ENCODE results near the gene FOXG1.

FOXG1 gene

GRCh38 chr14:28772613-28773012 lies 6.0 kb downstream of the FOXG1 start:
- H4K5ac ChIP-seq (ENCODE audit: low read length), result no peak overlapping the region
- no peak overlapping the region for H2AK5ac ChIP-seq (ENCODE audit: low read length)
- no CpG with 5 or more reads among the region's 3 CpGs for WGBS (ENCODE audit: extremely low coverage, insufficient coverage, low lambda C conversion rate)
- no peak overlapping the region for H3K27ac ChIP-seq (ENCODE audit: low read depth, low read length)
- H3K79me1 ChIP-seq (ENCODE audit: low read length), result no peaks in the 10 kb centered on the region
- H3K27me3 ChIP-seq (ENCODE audit: insufficient read depth, low read length, poor library complexity), result peaks cover 45% of the 10 kb centered on the region
- H3K23ac ChIP-seq (ENCODE audit: low read length), result no peak overlapping the region
- peak; percentile 21 for DNase-seq
- no peak overlapping the region for H2BK15ac ChIP-seq (replicated peaks; ENCODE audit: low read depth)
- H4K8ac ChIP-seq (ENCODE audit: low read depth, low read length), result no peak overlapping the region
- no peak overlapping the region for H2BK120ac ChIP-seq (ENCODE audit: low read depth, low read length)
- no peaks in the 10 kb centered on the region for H3K4me1 ChIP-seq (ENCODE audit: control insufficient read depth, low read depth, low read length)
- no peak overlapping the region for H2BK5ac ChIP-seq (ENCODE audit: low read length)
- H3K36me3 ChIP-seq (ENCODE audit: control insufficient read depth, insufficient read depth, low read length), result no peaks in the 10 kb centered on the region
- no peak overlapping the region for H3K4me3 ChIP-seq (ENCODE audit: low read length)
- no peak overlapping the region for H3K9ac ChIP-seq (ENCODE audit: low read length)
- no peak overlapping the region for H3K4me2 ChIP-seq (ENCODE audit: low read length)
- H3K56ac ChIP-seq (ENCODE audit: low read length), result no peak overlapping the region
- H3K18ac ChIP-seq (ENCODE audit: low read length), result no peak overlapping the region
- no peak overlapping the region for H3K4ac ChIP-seq (ENCODE audit: low read depth, low read length)
- no peaks in the 10 kb centered on the region for H3K79me2 ChIP-seq (ENCODE audit: control insufficient read depth, insufficient read depth, low read length)

DNA sequence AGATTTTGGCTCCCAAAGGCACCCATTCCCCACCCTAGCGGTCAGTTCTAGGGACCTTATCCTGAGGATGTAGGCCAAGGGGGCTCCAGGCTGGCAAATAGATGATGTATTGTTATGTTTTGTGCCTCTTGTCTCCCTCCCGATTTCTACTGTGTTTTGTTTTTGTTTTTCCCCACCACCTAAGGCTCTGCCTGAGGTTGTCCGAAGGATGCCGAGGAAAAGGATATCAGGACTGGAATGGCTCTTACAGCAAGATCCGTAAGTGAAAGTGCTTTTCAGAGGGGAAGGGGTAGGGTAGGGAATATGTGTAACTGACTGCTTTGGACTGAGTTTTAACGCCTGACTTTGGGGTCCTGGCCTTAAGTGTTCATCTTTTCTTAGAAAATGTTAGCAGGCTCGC lies 6.6 kb downstream of the FOXG1 start:
- Histone ChIP-seq H3K79me2 (ENCODE audit: control insufficient read depth, insufficient read depth, low read length) (no peaks in the 10 kb centered on the region), H3K23ac (ENCODE audit: low read length) (no peak overlapping the region), H3K4ac (ENCODE audit: low read depth, low read length) (no peak overlapping the region), H3K27ac (ENCODE audit: low read depth, low read length) (no peak overlapping the region), H2AK5ac (ENCODE audit: low read length) (no peak overlapping the region), H4K5ac (ENCODE audit: low read length) (no peak overlapping the region), H3K9ac (ENCODE audit: low read length) (no peak overlapping the region), H3K56ac (ENCODE audit: low read length) (no peak overlapping the region), H4K8ac (ENCODE audit: low read depth, low read length) (no peak overlapping the region), H3K27me3 (ENCODE audit: insufficient read depth, low read length, poor library complexity) (peaks cover 51% of the 10 kb centered on the region), H3K4me1 (ENCODE audit: control insufficient read depth, low read depth, low read length) (no peaks in the 10 kb centered on the region), H3K4me3 (ENCODE audit: low read length) (no peak overlapping the region), H3K4me2 (ENCODE audit: low read length) (no peak overlapping the region), H2BK5ac (ENCODE audit: low read length) (no peak overlapping the region), H3K18ac (ENCODE audit: low read length) (no peak overlapping the region), H2BK120ac (ENCODE audit: low read depth, low read length) (no peak overlapping the region), H3K79me1 (ENCODE audit: low read length) (no peaks in the 10 kb centered on the region), H3K36me3 (ENCODE audit: control insufficient read depth, insufficient read depth, low read length) (no peaks in the 10 kb centered on the region), H2BK15ac (replicated peaks; ENCODE audit: low read depth) (no peak overlapping the region)
- peak; percentile 18 for DNase-seq
- WGBS (ENCODE audit: extremely low coverage, insufficient coverage, low lambda C conversion rate), result no CpG with 5 or more reads among the region's 7 CpGs

DNA sequence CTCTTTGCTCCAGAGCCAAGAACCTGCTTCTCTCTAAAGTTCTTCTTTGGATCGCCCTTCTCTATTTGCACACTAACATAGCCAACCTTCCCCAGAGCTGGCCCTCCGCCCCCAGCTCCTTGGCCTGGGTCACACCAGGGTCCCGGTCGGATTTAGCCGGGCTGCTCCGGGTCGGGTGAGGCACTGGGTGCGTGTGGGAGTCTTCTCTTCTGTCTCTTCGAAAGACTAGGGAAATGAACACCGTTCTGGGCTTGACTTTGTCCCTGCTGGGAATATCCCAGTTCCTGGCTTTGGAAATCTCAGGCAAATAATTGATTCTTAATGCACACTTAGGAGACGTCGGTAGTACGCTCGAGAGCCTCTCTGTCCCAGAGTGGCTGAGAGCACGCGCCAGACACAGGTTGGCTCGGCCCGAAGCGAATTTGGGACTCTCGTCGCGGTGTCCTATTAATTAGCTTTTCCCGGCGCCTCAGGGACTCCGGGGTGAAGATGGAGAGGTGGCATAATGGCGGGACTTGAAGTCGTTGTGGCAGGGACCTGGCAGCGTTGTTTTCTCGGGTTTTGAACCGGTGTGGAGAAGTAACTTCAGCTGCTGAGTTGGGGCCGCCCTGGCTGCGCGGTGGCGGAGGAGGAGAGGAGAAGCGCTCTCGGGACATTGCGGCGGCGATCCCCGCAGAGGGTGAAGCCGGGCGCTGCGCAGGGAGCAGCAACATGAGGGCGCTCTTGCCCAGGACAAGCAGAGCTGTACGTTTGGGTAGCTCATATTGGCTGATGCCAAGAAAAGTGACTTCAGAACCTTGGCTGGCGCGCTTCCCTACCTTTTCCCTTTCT lies 7.5 kb downstream of the FOXG1 start:
- Histone ChIP-seq H3K56ac (ENCODE audit: low read length) (no peak overlapping the region), H3K4me1 (ENCODE audit: control insufficient read depth, low read depth, low read length) (no peaks in the 10 kb centered on the region), H3K79me1 (ENCODE audit: low read length) (no peaks in the 10 kb centered on the region), H4K8ac (ENCODE audit: low read depth, low read length) (no peak overlapping the region), H3K27ac (ENCODE audit: low read depth, low read length) (no peak overlapping the region), H2BK15ac (replicated peaks; ENCODE audit: low read depth) (no peak overlapping the region), H3K4me3 (ENCODE audit: low read length) (no peak overlapping the region), H4K5ac (ENCODE audit: low read length) (no peak overlapping the region), H3K79me2 (ENCODE audit: control insufficient read depth, insufficient read depth, low read length) (no peaks in the 10 kb centered on the region), H3K4me2 (ENCODE audit: low read length) (peak overlapping the region; percentile 49), H2BK5ac (ENCODE audit: low read length) (no peak overlapping the region), H3K4ac (ENCODE audit: low read depth, low read length) (no peak overlapping the region), H2BK120ac (ENCODE audit: low read depth, low read length) (no peak overlapping the region), H3K27me3 (ENCODE audit: insufficient read depth, low read length, poor library complexity) (peaks cover 46% of the 10 kb centered on the region), H3K18ac (ENCODE audit: low read length) (no peak overlapping the region), H3K36me3 (ENCODE audit: control insufficient read depth, insufficient read depth, low read length) (no peaks in the 10 kb centered on the region), H3K23ac (ENCODE audit: low read length) (no peak overlapping the region), H3K9ac (ENCODE audit: low read length) (no peak overlapping the region), H2AK5ac (ENCODE audit: low read length) (no peak overlapping the region)
- DNase-seq, result peak; percentile 87
- no CpG with 5 or more reads among the region's 47 CpGs for WGBS (ENCODE audit: extremely low coverage, insufficient coverage, low lambda C conversion rate)

GRCh38 chr14:28774764-28775735 lies 8.5 kb downstream of the FOXG1 start:
- Histone ChIP-seq H2BK5ac (ENCODE audit: low read length) (no peak overlapping the region), H3K4me2 (ENCODE audit: low read length) (no peak overlapping the region), H3K4ac (ENCODE audit: low read depth, low read length) (no peak overlapping the region), H4K8ac (ENCODE audit: low read depth, low read length) (no peak overlapping the region), H3K9ac (ENCODE audit: low read length) (no peak overlapping the region), H2BK120ac (ENCODE audit: low read depth, low read length) (no peak overlapping the region), H3K56ac (ENCODE audit: low read length) (no peak overlapping the region), H3K27me3 (ENCODE audit: insufficient read depth, low read length, poor library complexity) (peaks cover 44% of the 10 kb centered on the region), H3K36me3 (ENCODE audit: control insufficient read depth, insufficient read depth, low read length) (no peaks in the 10 kb centered on the region), H3K4me1 (ENCODE audit: control insufficient read depth, low read depth, low read length) (no peaks in the 10 kb centered on the region), H3K27ac (ENCODE audit: low read depth, low read length) (no peak overlapping the region), H3K79me2 (ENCODE audit: control insufficient read depth, insufficient read depth, low read length) (no peaks in the 10 kb centered on the region), H2AK5ac (ENCODE audit: low read length) (no peak overlapping the region), H3K23ac (ENCODE audit: low read length) (no peak overlapping the region), H3K4me3 (ENCODE audit: low read length) (no peak overlapping the region), H4K5ac (ENCODE audit: low read length) (no peak overlapping the region), H2BK15ac (replicated peaks; ENCODE audit: low read depth) (no peak overlapping the region), H3K18ac (ENCODE audit: low read length) (no peak overlapping the region), H3K79me1 (ENCODE audit: low read length) (no peaks in the 10 kb centered on the region)
- no peak for DNase-seq
- WGBS (ENCODE audit: extremely low coverage, insufficient coverage, low lambda C conversion rate), result no CpG with 5 or more reads among the region's 29 CpGs

DNA sequence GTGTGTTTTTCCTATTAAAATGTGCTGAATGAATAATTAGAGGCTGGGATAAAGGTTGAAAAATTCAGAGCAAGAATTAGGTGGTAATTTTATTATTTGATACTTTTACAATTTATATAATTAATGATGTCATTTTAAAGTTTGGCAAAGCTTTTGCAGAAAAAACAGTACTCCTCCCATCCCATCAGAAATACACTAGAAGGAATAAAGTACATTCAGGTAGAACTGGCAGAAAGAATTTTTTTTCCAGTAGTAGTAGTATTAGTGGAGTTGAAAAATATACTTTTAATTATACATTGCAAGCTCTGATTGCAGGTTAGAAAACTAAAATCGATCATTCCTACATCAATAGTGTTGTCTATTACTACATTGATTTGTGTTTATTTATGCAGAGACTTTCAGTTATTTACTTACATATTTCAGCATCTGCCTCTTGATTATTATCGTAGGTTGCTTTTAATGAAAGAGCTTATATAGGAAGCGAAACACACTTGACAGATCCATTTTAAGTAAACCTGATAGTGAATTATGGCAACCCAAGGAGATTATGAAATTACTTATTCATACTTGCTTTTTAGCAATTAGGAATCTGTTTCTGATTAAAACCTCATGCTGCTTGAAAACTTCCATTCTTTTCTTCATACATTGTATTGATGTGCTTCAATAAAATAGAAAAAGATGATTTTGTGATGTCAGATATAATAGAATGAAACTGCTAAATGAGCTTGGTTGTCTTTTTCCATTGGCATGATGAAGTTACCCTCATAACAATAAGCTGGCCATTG lies 10.1 kb downstream of the FOXG1 start:
- Histone ChIP-seq H3K23ac (ENCODE audit: low read length) (no peak overlapping the region), H2BK15ac (replicated peaks; ENCODE audit: low read depth) (no peak overlapping the region), H3K56ac (ENCODE audit: low read length) (no peak overlapping the region), H3K4me3 (ENCODE audit: low read length) (no peak overlapping the region), H2BK120ac (ENCODE audit: low read depth, low read length) (no peak overlapping the region), H3K27ac (ENCODE audit: low read depth, low read length) (no peak overlapping the region), H2AK5ac (ENCODE audit: low read length) (no peak overlapping the region), H3K79me2 (ENCODE audit: control insufficient read depth, insufficient read depth, low read length) (no peaks in the 10 kb centered on the region), H4K5ac (ENCODE audit: low read length) (no peak overlapping the region), H3K4ac (ENCODE audit: low read depth, low read length) (no peak overlapping the region), H3K4me1 (ENCODE audit: control insufficient read depth, low read depth, low read length) (no peaks in the 10 kb centered on the region), H3K9ac (ENCODE audit: low read length) (no peak overlapping the region), H2BK5ac (ENCODE audit: low read length) (no peak overlapping the region), H3K27me3 (ENCODE audit: insufficient read depth, low read length, poor library complexity) (peaks cover 45% of the 10 kb centered on the region), H3K79me1 (ENCODE audit: low read length) (no peaks in the 10 kb centered on the region), H3K4me2 (ENCODE audit: low read length) (no peak overlapping the region), H4K8ac (ENCODE audit: low read depth, low read length) (no peak overlapping the region), H3K36me3 (ENCODE audit: control insufficient read depth, insufficient read depth, low read length) (no peaks in the 10 kb centered on the region), H3K18ac (ENCODE audit: low read length) (no peak overlapping the region)
- no peak for DNase-seq
- no CpG with 5 or more reads among the region's 3 CpGs for WGBS (ENCODE audit: extremely low coverage, insufficient coverage, low lambda C conversion rate)
